Ectodermal cell (in vitro differentiated cells): ENCODE measurements around the gene TWIST1.
A peak's percentile ranks its signal among the peaks of the same experiment; 100 is the strongest.

Source experiments
- H3K27ac ChIP-seq: 2 replicates; pipeline ENCODE4 v1.7.0; 2013; ENCODE audit warnings: mild to moderate bottlenecking, low read depth, low read length; ENCODE audit not compliant: insufficient read depth, poor library complexity, severe bottlenecking
- H3K27me3 ChIP-seq: 2 replicates; pipeline ENCODE4 v1.7.0; 2013; ENCODE audit warnings: mild to moderate bottlenecking, low read length; ENCODE audit not compliant: insufficient read depth, control insufficient read depth, poor library complexity, severe bottlenecking
- H3K36me3 ChIP-seq: one replicate; pipeline ENCODE4 v1.7.0; 2013; ENCODE audit warnings: low read length; ENCODE audit not compliant: control insufficient read depth, insufficient read depth
- H3K4me1 ChIP-seq: one replicate; pipeline ENCODE4 v1.7.0; 2013; ENCODE audit warnings: low read length; ENCODE audit not compliant: control insufficient read depth, insufficient read depth
- H3K4me3 ChIP-seq: 2 replicates; pipeline ENCODE4 v1.7.0; 2013; ENCODE audit warnings: low read depth, low read length, control low read depth; ENCODE audit not compliant: insufficient read depth
- H3K9me3 ChIP-seq: 2 replicates; pipeline ENCODE4 v1.7.0; 2013; ENCODE audit warnings: mild to moderate bottlenecking, low read length, moderate library complexity; ENCODE audit not compliant: control insufficient read depth
- WGBS, 2 experiments: methylation state at CpG; one replicate each; pipeline ENCODE4 v1.1.7; 2013; ENCODE audit warnings: missing lambda C conversion rate in 2 of 2; 5-methylcytosine and 5-hydroxymethylcytosine counted together

Gene TWIST1

DNA sequence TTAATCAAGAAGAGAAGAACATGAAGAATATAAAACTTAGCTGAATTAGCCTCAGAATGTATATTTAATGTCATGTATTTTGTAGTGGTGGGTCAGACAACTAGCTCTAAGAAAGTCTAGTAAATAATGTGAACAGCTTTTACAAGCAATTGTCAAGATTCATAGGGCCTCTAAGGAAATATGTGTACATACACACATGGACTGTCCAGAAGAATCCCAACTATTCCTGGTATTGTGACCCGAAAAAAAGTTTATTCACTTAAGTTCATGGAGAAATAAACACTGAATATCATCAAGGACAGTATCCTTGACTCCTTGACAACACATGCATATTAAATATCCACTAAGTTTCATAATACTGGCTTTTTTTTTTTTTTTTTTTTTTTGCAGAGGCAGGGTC, 11.4 kb upstream of the TWIST1 start:
- 100% methylated on average over 1 of the region's 1 CpG for WGBS, 2 experiments
- no peaks in the 10 kb centered on the region for H3K4me1 ChIP-seq

DNA sequence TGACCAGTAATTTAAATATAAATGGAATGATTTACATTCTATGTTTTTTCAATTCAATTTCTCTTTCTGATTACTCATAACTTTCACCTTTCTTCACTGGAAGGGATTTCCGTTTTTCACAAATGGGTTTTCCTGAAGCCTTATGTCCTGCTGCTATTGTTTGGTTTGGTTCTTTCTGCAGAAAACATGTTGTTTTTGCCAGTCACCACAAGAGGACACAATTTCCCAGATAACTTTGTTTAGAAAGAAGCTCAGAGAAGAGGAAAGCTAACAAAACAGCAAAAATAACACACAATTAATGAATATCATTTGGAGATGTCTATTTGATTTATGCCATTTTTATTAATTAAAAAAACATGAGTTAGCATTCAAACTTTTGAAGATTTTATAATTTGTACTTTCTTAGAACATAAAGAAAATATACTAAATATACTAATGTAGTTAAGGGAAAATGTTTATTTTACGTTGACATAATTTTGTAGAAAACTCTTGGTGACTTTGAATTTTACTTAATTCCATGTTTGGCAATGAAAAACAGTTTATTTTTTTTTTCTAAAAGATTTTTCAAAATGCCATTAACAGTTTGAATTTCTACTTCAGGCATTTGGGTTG, 4.6 kb upstream of the TWIST1 start:
- peaks cover 50% of the 10 kb centered on the region for H3K27me3 ChIP-seq
- no peaks in the 10 kb centered on the region for H3K9me3 ChIP-seq
- peaks cover 11% of the 10 kb centered on the region for H3K4me1 ChIP-seq
- H3K36me3 ChIP-seq: no peaks in the 10 kb centered on the region
- no peak overlapping the region for H3K27ac ChIP-seq
- 8% methylated on average over 1 of the region's 2 CpGs; no CpG with 5 or more reads in 1 of the 2 experiments for WGBS, 2 experiments
- H3K4me3 ChIP-seq: no peak overlapping the region

More for the DNA sequence above, 11.4 kb upstream of the TWIST1 start:
- H3K4me3 ChIP-seq: no peak overlapping the region
- no peak overlapping the region for H3K27ac ChIP-seq
- H3K9me3 ChIP-seq: no peaks in the 10 kb centered on the region
- H3K36me3 ChIP-seq: no peaks in the 10 kb centered on the region
- H3K27me3 ChIP-seq: no peaks in the 10 kb centered on the region

DNA sequence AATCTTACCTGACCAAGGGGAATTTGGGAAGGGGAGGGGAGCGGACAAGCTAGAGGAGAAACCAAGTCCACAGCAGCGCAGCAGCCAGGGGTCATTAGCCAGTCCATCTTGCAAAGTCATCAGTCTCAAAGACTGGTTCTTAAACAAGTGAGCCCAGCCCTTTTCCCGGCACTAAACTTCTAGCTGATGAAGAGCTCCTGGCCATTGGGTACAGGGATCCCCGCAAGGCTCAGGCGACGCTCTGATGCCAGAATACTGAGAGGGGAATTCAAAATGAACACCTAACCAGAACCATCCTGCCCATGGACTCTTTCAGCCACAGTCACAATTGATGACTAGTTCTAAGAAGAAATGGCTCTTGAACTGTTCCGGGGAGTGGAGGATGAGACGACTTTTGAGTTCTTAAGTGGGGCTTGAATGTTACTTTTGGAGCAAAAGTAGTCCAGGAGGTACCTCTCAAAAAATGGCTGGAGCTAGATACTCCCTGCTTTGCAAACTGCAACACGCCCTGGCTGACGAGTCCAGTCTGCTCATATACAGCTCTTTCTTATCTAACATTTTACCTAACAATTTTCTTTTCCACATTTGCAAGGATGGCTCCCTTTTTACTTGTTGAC, 2.5 kb upstream of the TWIST1 start:
- H3K27ac ChIP-seq: no peak overlapping the region
- no peak overlapping the region for H3K4me3 ChIP-seq
- no peaks in the 10 kb centered on the region for H3K9me3 ChIP-seq
- H3K27me3 ChIP-seq: peaks cover 70% of the 10 kb centered on the region
- WGBS, 2 experiments: 10 to 11% methylated on average over 10 of the region's 10 CpGs
- H3K36me3 ChIP-seq: no peaks in the 10 kb centered on the region
- H3K4me1 ChIP-seq: peaks cover 17% of the 10 kb centered on the region

DNA sequence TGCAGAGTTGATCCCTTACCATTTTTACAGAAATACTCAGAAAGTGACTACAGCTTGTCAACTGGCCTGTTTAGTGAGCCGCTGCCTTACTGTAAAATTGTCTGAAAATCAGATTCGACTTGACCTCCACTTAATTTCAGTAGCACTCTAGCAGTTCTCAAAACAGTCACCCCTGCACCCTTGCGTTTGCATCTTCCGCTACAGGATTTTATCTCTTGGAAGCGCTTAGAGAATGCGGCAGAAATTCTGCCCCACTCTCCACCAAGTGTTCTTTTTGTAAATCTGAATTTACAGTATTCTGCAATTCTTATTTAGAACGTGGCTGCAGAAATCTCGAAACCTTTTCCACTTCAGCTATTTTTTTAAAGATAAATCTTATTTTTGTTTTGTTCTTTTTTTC, 1.9 kb upstream of the TWIST1 start:
- WGBS, 2 experiments: 4% methylated on average over 6 to 8 of the region's 8 CpGs
- Histone ChIP-seq H3K9me3 (no peaks in the 10 kb centered on the region), H3K27ac (no peak overlapping the region), H3K36me3 (no peaks in the 10 kb centered on the region), H3K4me3 (no peak overlapping the region), H3K27me3 (peaks cover 77% of the 10 kb centered on the region), H3K4me1 (peaks cover 17% of the 10 kb centered on the region)

DNA sequence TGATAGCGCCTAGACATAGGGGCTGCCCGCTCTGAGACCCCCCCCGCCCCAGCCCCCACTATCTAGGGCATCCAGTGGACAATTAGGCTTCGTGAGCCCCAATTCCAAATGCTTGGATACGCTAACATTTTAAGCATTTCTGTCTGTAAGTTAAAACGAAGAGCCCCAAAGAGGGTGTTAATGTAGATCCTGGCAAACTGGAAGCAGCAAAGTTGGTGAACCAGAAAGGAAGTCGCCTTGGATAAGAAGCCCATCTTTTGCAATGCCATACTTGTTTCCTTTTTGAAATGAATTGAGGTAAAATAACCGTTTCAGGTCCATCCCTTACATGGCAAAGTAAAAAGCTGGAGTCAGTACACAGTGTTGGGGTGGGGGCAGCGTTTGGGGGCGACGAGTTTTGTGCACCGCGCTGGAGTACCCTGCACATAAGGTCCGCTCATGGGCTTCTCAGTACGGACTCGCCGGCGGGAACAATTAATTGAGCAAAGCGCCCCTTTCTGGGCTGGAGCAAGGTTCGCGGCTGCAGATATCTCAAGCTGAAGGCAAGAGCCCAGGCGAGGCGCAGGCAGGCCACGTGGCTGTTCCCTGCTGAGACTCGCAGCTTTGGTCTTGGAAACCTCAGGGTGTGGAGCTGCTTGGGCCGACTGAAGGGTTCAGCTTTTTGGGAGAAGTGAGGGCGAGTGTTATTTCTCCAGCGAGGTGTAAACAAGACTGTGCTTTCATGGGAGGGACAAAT, 1.4 kb upstream of the TWIST1 start:
- Histone ChIP-seq H3K36me3 (no peaks in the 10 kb centered on the region), H3K27me3 (peaks cover 82% of the 10 kb centered on the region), H3K27ac (no peak overlapping the region), H3K9me3 (no peaks in the 10 kb centered on the region), H3K4me3 (no peak overlapping the region), H3K4me1 (peaks cover 17% of the 10 kb centered on the region)
- 1% methylated on average over 28 of the region's 28 CpGs for WGBS, 2 experiments

DNA sequence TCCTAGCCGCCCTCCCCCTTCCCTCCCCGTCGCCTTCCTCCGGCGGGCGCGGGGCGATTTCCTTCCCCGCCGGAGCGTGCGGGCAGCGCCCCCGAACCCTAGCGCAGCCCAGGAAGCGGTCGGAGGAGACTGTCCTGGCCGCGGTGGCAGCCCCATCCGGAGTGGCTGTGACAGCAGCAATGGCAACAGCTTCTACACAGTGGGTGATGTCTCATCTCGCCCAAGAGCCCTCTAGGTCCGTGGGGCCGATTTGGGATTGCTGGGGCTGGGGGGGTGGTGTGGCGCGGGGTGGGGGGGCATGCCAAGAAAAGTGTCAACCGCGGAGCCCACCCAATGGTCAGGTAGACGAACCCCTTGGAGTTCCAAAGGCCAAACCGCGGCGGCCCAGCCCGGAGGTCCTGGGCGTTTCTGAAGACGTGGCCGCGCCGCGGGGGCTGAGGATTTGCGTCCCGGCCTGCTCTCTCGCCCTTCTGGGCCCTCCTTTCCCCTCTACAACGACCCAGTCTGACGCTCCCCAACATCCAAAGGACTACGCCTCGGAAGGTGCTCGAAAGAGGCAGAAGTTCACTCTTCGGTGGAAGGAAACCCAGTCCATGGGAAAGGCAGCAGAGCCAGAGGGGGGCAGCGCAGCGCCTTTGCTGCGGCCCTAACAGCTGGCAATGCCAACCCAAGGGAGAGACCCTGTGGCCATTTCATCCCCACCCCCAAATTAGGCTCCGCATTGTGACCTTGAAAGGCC, 603 bp upstream of the TWIST1 start:
- Histone ChIP-seq H3K4me1 (peaks cover 17% of the 10 kb centered on the region), H3K36me3 (no peaks in the 10 kb centered on the region), H3K27ac (no peak overlapping the region), H3K9me3 (no peaks in the 10 kb centered on the region), H3K4me3 (peak overlapping the region; percentile 32), H3K27me3 (peaks cover 90% of the 10 kb centered on the region)
- 0 to 1% methylated on average over 50 to 51 of the region's 51 CpGs for WGBS, 2 experiments

DNA sequence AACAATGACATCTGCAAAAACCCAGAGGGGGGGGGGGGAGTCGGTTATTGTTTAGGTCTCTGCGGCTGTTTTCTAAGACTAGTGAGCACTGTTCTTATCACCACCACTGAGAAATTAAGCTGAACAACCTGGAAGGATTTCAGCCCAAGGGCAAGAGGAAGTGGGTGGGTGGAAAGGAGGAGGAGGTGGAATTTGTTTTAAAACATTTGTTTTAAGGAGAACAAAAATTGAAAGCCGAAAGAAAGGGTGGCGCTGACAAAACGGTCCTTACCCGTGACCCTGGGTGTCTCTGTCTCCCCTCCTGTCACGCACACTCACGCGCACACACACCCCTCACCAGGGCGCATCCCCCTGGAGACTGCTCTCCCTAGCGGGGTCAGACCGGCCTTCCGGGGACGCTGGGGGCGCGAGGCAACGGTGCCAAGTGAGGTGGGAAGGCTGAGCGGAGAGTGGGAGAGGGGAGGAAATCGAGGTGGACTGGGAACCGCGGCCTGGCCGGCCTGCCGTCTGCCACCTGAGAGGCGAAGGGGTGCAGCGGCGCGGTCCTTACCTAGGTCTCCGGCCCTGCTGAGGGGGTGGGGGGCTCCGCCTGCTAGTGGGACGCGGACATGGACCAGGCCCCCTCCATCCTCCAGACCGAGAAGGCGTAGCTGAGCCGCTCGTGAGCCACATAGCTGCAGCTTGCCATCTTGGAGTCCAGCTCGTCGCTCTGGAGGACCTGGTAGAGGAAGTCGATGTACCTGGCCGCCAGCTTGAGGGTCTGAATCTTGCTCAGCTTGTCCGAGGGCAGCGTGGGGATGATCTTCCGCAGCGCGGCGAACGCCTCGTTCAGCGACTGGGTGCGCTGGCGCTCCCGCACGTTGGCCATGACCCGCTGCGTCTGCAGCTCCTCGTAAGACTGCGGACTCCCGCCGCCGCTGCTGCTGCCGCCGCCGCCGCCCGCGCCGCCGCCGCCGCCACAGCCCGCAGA, 1.0 kb downstream of the TWIST1 start:
- Histone ChIP-seq H3K4me1 (peaks cover 25% of the 10 kb centered on the region), H3K27me3 (peaks cover 100% of the 10 kb centered on the region), H3K9me3 (no peaks in the 10 kb centered on the region), H3K4me3 (peak overlapping the region; percentile 32), H3K36me3 (no peaks in the 10 kb centered on the region), H3K27ac (no peak overlapping the region)
- WGBS, 2 experiments: 0 to 1% methylated on average over 68 to 70 of the region's 70 CpGs

DNA sequence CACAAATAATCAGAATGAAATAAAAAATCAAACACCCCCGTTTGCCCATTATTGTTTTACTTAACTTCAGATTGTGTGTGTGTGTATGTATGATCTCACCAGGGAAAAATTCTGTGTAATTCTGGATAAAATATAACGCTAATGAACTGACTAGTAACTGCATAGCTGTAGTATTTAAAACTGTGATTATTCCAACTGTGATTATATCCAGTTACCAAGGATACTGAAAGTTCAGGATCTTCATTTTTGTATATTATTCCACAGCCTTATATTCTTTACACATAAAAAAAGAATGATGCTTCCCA, 2.9 kb downstream of the TWIST1 start:
- H3K36me3 ChIP-seq: no peaks in the 10 kb centered on the region
- 27 to 44% methylated on average over 1 of the region's 2 CpGs for WGBS, 2 experiments
- H3K9me3 ChIP-seq: no peaks in the 10 kb centered on the region
- H3K27ac ChIP-seq: no peak overlapping the region
- peaks cover 100% of the 10 kb centered on the region for H3K27me3 ChIP-seq
- peaks cover 28% of the 10 kb centered on the region for H3K4me1 ChIP-seq
- no peak overlapping the region for H3K4me3 ChIP-seq

DNA sequence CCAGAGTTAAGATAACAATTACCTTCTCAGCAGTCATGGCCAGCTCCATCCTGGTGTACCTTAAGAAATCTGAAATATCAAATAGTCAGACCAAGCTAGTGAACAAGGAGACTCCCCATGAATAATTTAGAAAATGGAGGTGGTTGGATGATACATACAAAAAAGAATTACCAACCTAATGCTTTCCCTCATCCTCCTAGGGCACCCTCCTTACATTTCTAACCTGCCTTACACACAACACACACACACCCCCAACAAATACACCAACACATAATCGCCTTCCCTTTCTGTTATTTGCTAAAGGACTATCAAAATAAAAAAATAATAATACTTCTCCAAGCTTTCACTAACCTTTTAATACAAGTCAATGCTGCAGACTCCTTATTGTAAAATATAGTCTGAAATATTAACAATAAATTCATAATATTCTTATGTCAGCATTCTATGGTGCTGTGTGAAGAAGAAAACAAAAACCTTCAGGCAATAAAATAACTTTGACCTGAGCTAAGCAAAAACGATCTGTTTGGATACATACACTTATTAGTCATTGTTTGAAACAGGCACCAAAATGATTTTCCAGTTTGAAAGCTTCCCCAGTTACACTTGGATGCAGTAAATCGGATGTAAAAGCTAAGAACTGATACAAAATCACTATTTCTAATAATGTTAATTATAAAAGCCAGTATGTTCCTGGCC, 3.4 kb downstream of the TWIST1 start:
- WGBS, 2 experiments: 37 to 39% methylated on average over 2 to 3 of the region's 3 CpGs
- Histone ChIP-seq H3K27ac (no peak overlapping the region), H3K9me3 (no peaks in the 10 kb centered on the region), H3K4me3 (no peak overlapping the region), H3K36me3 (no peaks in the 10 kb centered on the region), H3K4me1 (peaks cover 23% of the 10 kb centered on the region), H3K27me3 (peaks cover 100% of the 10 kb centered on the region)
